K562 (cell line): ENCODE measurements around the gene CDS1. TPM values are rescaled to one million over a fixed set of nuclear protein-coding genes. Genes with fewer than 3 reads are reported as not detected.

Experiments
- ATAC-seq: fragments of 200-7000 bp; cut with Tn5 transposase; 3 replicates; pipeline ENCODE4 v1.9.1; 2020; ENCODE audit warnings: moderate library complexity
- BruUV-seq: library from RNA; stranded (reverse); fragments of 400-500 nt; replicated peaks from 2 replicates; lab custom pipeline; 2021; lab: Mats Ljungman, UMichigan
- CTCF ChIA-PET: fragments of 300-600 bp; formaldehyde crosslinking; extraction: SDS; loops from one replicate; lab custom pipeline; 2021; ENCODE audit warnings: low intra/inter-chr PET ratio; lab: Yijun Ruan, JAX
- POLR2A ChIA-PET: fragments of 300-600, 350-650 bp; sonication (Branson Sonifier 250); formaldehyde crosslinking; extraction: SDS; loops from one replicate; lab custom pipeline; 2021; ENCODE audit warnings: antibody characterized with exemption, inconsistent platforms; lab: Yijun Ruan, JAX
- DNase-seq, 4 experiments: peaks; one replicate each; pipeline versions ENCODE4 v3.0.0 to v3.0.0-alpha.2; 2011 to 2018; ENCODE audit warnings: low spot score in 3 of 4, mixed read lengths in 3 of 4; ENCODE audit errors: extremely low read depth in 1 of 4
- FAIRE-seq: peaks from 2 replicates; lab custom pipeline; 2011; peaks lifted over from hg19 to GRCh38; lab: Jason Lieb, UNC
- H2AFZ ChIP-seq: 2 replicates; pipeline ENCODE4 v1.6.0; 2011; ENCODE audit warnings: low read depth, low read length, control low read depth, inconsistent platforms
- H3K27ac ChIP-seq: fragments of 200-600 bp; 3 replicates; pipeline ENCODE4 v1.8.0; 2011; ENCODE audit warnings: low read depth, mild to moderate bottlenecking, control low read depth, inconsistent platforms, low read length, moderate library complexity, mixed read lengths; ENCODE audit errors: extremely low read depth
- H3K27me3 ChIP-seq, 2 experiments: fragments of 300-600 bp in 1 of 2; 2 replicates in 1 of 2; 3 replicates in 1 of 2; pipeline versions ENCODE4 v1.6.0 to v1.8.0; 2011; ENCODE audit warnings: inconsistent platforms in 2 of 2, low read length in 2 of 2, mild to moderate bottlenecking in 1 of 2, mixed read lengths in 1 of 2, moderate library complexity in 1 of 2; ENCODE audit not compliant: control insufficient read depth in 2 of 2, insufficient read depth in 2 of 2
- H3K36me3 ChIP-seq: fragments of 300-600 bp; 3 replicates; pipeline ENCODE4 v1.8.0; 2011; ENCODE audit warnings: mild to moderate bottlenecking, low read length, inconsistent platforms; ENCODE audit not compliant: control insufficient read depth, insufficient read depth
- H3K4me1 ChIP-seq, 2 experiments: fragments of 200-600 bp in 1 of 2; replicated peaks in 1 of 2; 2 replicates in 1 of 2; 3 replicates in 1 of 2; pipeline versions ENCODE4 v1.5.1 to v1.8.0; 2011; ENCODE audit warnings: inconsistent platforms in 2 of 2, low read length in 2 of 2, mild to moderate bottlenecking in 1 of 2, mixed read lengths in 1 of 2, moderate library complexity in 1 of 2; ENCODE audit not compliant: control insufficient read depth in 2 of 2, insufficient read depth in 2 of 2
- H3K4me2 ChIP-seq: 2 replicates; pipeline ENCODE4 v1.6.1; 2011; ENCODE audit warnings: low read length, control low read depth, inconsistent platforms, mixed read lengths; ENCODE audit not compliant: insufficient read depth
- H3K4me3 ChIP-seq: fragments of 200-600 bp; sonication (generic), shearing (Covaris generic); 2 replicates; pipeline ENCODE4 v1.5.1; 2016; ENCODE audit warnings: control low read depth, inconsistent platforms
- H3K79me2 ChIP-seq: fragments of 200-600 bp; 3 replicates; pipeline ENCODE4 v1.8.0; 2011; ENCODE audit warnings: low read length, inconsistent platforms; ENCODE audit not compliant: control insufficient read depth, insufficient read depth
- H3K9ac ChIP-seq, 2 experiments: 2 replicates each; pipeline versions ENCODE4 v1.6.0 to v1.6.1; 2011; ENCODE audit warnings: low read depth in 2 of 2, low read length in 2 of 2, control low read depth in 1 of 2, inconsistent platforms in 1 of 2, mild to moderate bottlenecking in 1 of 2, mixed read lengths in 1 of 2; ENCODE audit not compliant: insufficient read depth in 1 of 2
- H3K9me1 ChIP-seq: one replicate; pipeline ENCODE4 v1.6.0; 2011; ENCODE audit warnings: inconsistent platforms, mild to moderate bottlenecking, low read length, moderate library complexity; ENCODE audit not compliant: control insufficient read depth, insufficient read depth
- H3K9me3 ChIP-seq: replicated peaks from 2 replicates; pipeline ENCODE4 v1.5.1; 2011; ENCODE audit warnings: low read depth, low read length, inconsistent platforms; ENCODE audit not compliant: control insufficient read depth, insufficient read depth
- H4K20me1 ChIP-seq: replicated peaks from 2 replicates; pipeline ENCODE4 v1.6.1; 2011; ENCODE audit warnings: low read length, inconsistent platforms, mixed read lengths; ENCODE audit not compliant: control insufficient read depth, insufficient read depth
- FOXK1 ChIP-seq: sonication (generic); formaldehyde crosslinking; IDR thresholded peaks from 2 replicates; pipeline ENCODE4 v1.8.0; 2022; ENCODE audit warnings: missing genetic modification reagents, mild to moderate bottlenecking, borderline replicate concordance
- HDGF ChIP-seq: fragments of 450-650 bp; IDR thresholded peaks from 2 replicates; pipeline ENCODE4 v1.6.1; 2016
- LARP7 ChIP-seq: fragments of 450-650 bp; IDR thresholded peaks from 2 replicates; pipeline ENCODE4 v1.6.1; 2016
- LCOR ChIP-seq: sonication (generic); formaldehyde crosslinking; IDR thresholded peaks from 2 replicates; pipeline ENCODE4 v1.8.0; 2022; ENCODE audit warnings: mild to moderate bottlenecking, missing genetic modification reagents
- NCOA2 ChIP-seq, 2 experiments: fragments of 450-650 bp; IDR thresholded peaks; 2 replicates each; pipeline ENCODE4 v1.6.1; 2018; ENCODE audit warnings: mild to moderate bottlenecking in 2 of 2, moderate library complexity in 1 of 2; ENCODE audit not compliant: partially characterized antibody in 2 of 2
- RBM22 ChIP-seq: fragments of 200-400 bp; formaldehyde crosslinking; IDR thresholded peaks from 2 replicates; pipeline ENCODE4 v1.6.1; 2018; ENCODE audit warnings: low read length, low read depth; ENCODE audit not compliant: poor library complexity, severe bottlenecking
- SMAD2 ChIP-seq: fragments of 150-350 bp; IDR thresholded peaks from 2 replicates; pipeline ENCODE4 v1.6.1; 2014; ENCODE audit warnings: low read depth, mild to moderate bottlenecking, low read length
- TCF3 ChIP-seq: sonication (generic); formaldehyde crosslinking; IDR thresholded peaks from 2 replicates; pipeline ENCODE4 v1.4.0; 2020; ENCODE audit warnings: mild to moderate bottlenecking, missing genetic modification reagents
- ZMIZ1 ChIP-seq, 2 experiments: fragments of 150-350 bp in 1 of 2; IDR thresholded peaks; 2 replicates each; pipeline ENCODE4 v1.6.1; 2012 to 2016; ENCODE audit warnings: low read depth in 2 of 2, low read length in 2 of 2, mild to moderate bottlenecking in 1 of 2, moderate library complexity in 1 of 2
- WGBS: fragments of 100-300 bp; shearing (Covaris generic); methylation state at CpG from one replicate; pipeline ENCODE4 v1.1.6; 2016; ENCODE audit warnings: low coverage, mixed read lengths; ENCODE audit not compliant: insufficient coverage; ENCODE audit errors: missing lambda C conversion rate; 5-methylcytosine and 5-hydroxymethylcytosine counted together
- in situ Hi-C: fragments of 300-500 bp; cut with MboI; formaldehyde crosslinking; loops from 4 replicates; pipeline ENCODE4 v1.15.0; 2018; ENCODE audit warnings: inconsistent platforms, mixed read lengths
- intact Hi-C: fragments of 100-400 bp; cut with micrococcal nuclease; formaldehyde crosslinking; loops from 2 replicates; pipeline ENCODE4 v1.14.2; 2022
- polyA plus RNA-seq, 8 experiments: library from polyadenylated mRNA; depleted of rRNA in 4 of 8; stranded (reverse) in 5 of 8; unstranded in 3 of 8; fragments of >200 nt; fragmentation: Nextera tagmentation in 2 of 8; fragmentation: Illumina TruSeq in 1 of 8; extraction: Ambion mirVana in 2 of 8; extraction: Trizol in 1 of 8; gene quantifications; 2 replicates each; pipeline versions ENCODE4 v1.2.1 to v1.2.3, GENCODE V29; 2011 to 2014; ENCODE audit warnings: inconsistent platforms in 1 of 8, missing spikeins in 1 of 8
- total RNA-seq, 7 experiments: library from RNA; depleted of rRNA in 6 of 7; stranded (reverse); fragments of >200 nt in 6 of 7; fragmentation: Illumina TruSeq in 2 of 7; extraction: Trizol in 2 of 7; gene quantifications; 2 replicates each; pipeline versions ENCODE4 v1.2.1 to v1.2.3, GENCODE V29; 2011 to 2021; ENCODE audit warnings: low replicate concordance in 1 of 7
- TF ChIP-seq, protein P1 (sequence below): fragments of 250-450 bp; sonication (Bioruptor Pico); IDR thresholded peaks from 2 replicates; pipeline ENCODE4 v1.5.0; 2021; ENCODE audit warnings: mild to moderate bottlenecking, moderate library complexity

Gene CDS1
- total and polyA plus RNA-seq, 9 of the 15 experiments (the other 6 are each of a cell fraction or from before 2014, with no cell fraction given) = 0.04 to 0.42 (median 0.15) TPM

DNA sequence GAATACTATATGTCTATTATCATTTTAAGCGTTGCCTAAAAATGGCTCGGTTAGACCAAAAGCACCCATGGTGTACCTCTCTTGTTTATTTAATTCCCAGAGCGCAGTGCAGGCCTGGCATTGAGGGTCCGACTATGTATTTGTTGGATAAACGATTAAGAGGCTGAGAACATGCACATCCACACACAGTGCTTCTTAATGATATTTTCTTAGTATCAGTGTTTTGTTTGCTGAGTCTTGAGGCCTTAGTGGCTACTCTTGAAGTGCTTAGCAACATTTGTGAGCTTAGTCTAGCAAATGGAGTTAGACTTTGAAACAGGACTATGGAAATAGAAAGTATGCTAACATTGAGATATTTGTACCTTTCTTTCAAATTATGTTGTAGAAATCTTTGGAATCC lies 43.7 kb downstream of the CDS1 start (continued):
- TF ChIP-seq NCOA2 (IDR thresholded peaks at IDR 0.05; ENCODE audit: partially characterized antibody in 2 of 2) (no peak), HDGF (no peak), FOXK1 (no peak), RBM22 (no peak), LCOR (CRISPR knock-in tag) (no peak)

- intact Hi-C loops = no loop called here
- Histone ChIP-seq H3K9ac (no peak overlapping the region), H2AFZ (no peak overlapping the region), H3K27ac (no peak overlapping the region), H3K9me1 (no peaks in the 10 kb centered on the region), H3K79me2 (no peaks in the 10 kb centered on the region), H3K4me3 (no peak overlapping the region), H3K4me2 (no peak overlapping the region), H4K20me1 (no peaks in the 10 kb centered on the region), H3K4me1 (no peaks in the 10 kb centered on the region), H3K9me3 (no peaks in the 10 kb centered on the region), H3K27me3 (no peaks in the 10 kb centered on the region), H3K36me3 (no peaks in the 10 kb centered on the region)
- BruUV-seq = no TSS peak
- DNase-seq (no peak), FAIRE-seq (peak; percentile 6), ATAC-seq (no peak)
- WGBS = 0% methylated on average over 3 of the region's 3 CpGs
- in situ Hi-C loops = no loop called here
- ChIA-PET CTCF (no interaction called here), POLR2A (no interaction called here)
- TF ChIP-seq LARP7 = no peak
- TF ChIP-seq SMAD2 = no peak
- TF ChIP-seq, protein P1, sequence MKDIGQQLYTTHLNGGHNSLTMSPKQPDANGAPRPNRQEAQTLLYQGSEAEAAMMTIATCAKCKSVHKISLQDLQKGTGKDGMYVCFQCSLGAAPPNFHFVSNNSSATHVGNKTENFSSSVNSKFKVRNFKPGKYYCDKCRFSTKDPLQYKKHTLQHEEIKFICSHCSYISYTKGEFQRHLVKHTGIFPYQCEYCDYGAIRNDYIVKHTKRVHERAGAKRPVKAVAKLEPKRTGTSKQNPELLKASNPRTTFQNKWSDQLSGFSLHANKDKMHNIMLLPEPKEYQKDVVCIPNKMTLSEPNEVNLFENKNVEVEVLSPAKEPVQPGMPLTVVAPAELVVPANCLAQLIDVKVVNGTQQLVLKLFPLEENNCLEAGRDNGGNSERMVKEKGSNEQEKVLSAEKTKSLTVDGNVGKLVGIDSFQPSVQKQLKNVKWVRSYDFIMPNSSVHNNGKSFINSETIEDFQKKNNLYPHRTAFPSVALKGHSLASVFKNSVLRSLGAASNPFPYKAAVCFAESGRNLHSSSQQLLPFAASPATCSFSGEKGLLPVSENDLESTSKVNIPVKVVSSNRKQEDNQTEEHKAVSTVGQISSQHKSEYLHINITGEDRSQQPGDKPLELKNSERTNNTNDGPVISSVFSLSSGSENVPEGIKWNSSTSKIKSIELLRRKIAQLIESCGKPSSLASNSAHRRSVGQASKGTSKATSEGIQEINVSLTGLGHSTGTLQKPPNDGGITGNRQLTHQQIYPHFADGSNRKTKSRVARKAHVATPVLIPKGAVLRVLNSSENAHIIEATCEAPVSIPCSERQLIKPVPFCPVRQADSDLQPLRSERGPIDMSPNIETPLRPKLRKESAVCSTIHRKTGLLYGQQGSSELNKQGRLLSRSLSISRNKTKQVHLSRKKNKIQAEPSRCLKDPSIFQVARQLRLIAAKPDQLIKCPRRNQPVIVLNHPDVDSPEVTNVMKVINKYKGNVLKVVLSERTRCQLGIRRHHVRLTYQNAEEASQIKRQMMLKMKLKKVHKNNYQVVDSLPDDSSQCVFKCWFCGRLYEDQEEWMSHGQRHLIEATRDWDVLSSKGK = no peak
- no peak for TF ChIP-seq TCF3
- no peak for TF ChIP-seq ZMIZ1 (IDR thresholded peaks at IDR 0.05; ENCODE audit: low read depth in 2 of 2, low read length in 2 of 2)
Observed at GRCh38 chr4:84631573-84631972, 48.6 kb downstream of the CDS1 start.
